WTC11 (cell line): ENCODE results near the gene DAG1.

ENCODE experiments used
- AFF4 ChIP-seq: sonication (generic); formaldehyde crosslinking; IDR thresholded peaks from 2 replicates; pipeline ENCODE4 v1.8.1; 2023; ENCODE audit warnings: mild to moderate bottlenecking, missing genetic modification reagents, borderline replicate concordance
- ATF1 ChIP-seq: sonication (generic); formaldehyde crosslinking; IDR thresholded peaks from 2 replicates; pipeline ENCODE4 v1.8.1; 2023; ENCODE audit warnings: mild to moderate bottlenecking, moderate library complexity, missing genetic modification reagents
- ATF3 ChIP-seq: sonication (generic); formaldehyde crosslinking; conservative IDR thresholded peaks from 2 replicates; pipeline ENCODE4 v1.8.1; 2022; ENCODE audit warnings: mild to moderate bottlenecking, missing genetic modification reagents
- CTCF ChIP-seq: fragments of 200-600 bp; IDR thresholded peaks from 2 replicates; pipeline ENCODE4 v1.8.0; 2022; ENCODE audit warnings: antibody characterized with exemption
- ESRRA ChIP-seq: sonication (generic); formaldehyde crosslinking; IDR thresholded peaks from 2 replicates; pipeline ENCODE4 v1.8.1; 2022; ENCODE audit warnings: mild to moderate bottlenecking, missing genetic modification reagents, borderline replicate concordance
- ETV6 ChIP-seq: sonication (generic); formaldehyde crosslinking; IDR thresholded peaks from 2 replicates; pipeline ENCODE4 v1.8.1; 2022; ENCODE audit warnings: mild to moderate bottlenecking, missing genetic modification reagents
- FOXP1 ChIP-seq: sonication (generic); formaldehyde crosslinking; IDR thresholded peaks from 2 replicates; pipeline ENCODE4 v1.8.0; 2022; ENCODE audit warnings: missing genetic modification reagents, mild to moderate bottlenecking, moderate library complexity, borderline replicate concordance
- GTF2I ChIP-seq: fragments of 250-450 bp; sonication (Bioruptor Pico); conservative IDR thresholded peaks from 2 replicates; pipeline ENCODE4 v1.4.0; 2021; ENCODE audit warnings: mild to moderate bottlenecking
- KAT7 ChIP-seq: sonication (generic); formaldehyde crosslinking; IDR thresholded peaks from 2 replicates; pipeline ENCODE4 v1.8.1; 2023; ENCODE audit warnings: missing genetic modification reagents, mild to moderate bottlenecking, borderline replicate concordance
- TCF7 ChIP-seq: sonication (generic); formaldehyde crosslinking; IDR thresholded peaks from 2 replicates; pipeline ENCODE4 v1.8.0; 2022; ENCODE audit warnings: mild to moderate bottlenecking, low read depth, missing genetic modification reagents, moderate library complexity
- ZNF263 ChIP-seq: sonication (generic); formaldehyde crosslinking; IDR thresholded peaks from 2 replicates; pipeline ENCODE4 v1.8.1; 2022; ENCODE audit warnings: low read depth, mild to moderate bottlenecking, moderate library complexity, missing genetic modification reagents
- TF ChIP-seq, protein P1 (sequence below): fragments of 250-450 bp; sonication (Bioruptor Pico); IDR thresholded peaks from 2 replicates; pipeline ENCODE4 v1.9.0; 2021; ENCODE audit warnings: mild to moderate bottlenecking
- TF ChIP-seq, protein P2 (sequence below): sonication (generic); formaldehyde crosslinking; IDR thresholded peaks from 2 replicates; pipeline ENCODE4 v1.8.0; 2022; ENCODE audit warnings: mild to moderate bottlenecking, missing genetic modification reagents

DNA sequence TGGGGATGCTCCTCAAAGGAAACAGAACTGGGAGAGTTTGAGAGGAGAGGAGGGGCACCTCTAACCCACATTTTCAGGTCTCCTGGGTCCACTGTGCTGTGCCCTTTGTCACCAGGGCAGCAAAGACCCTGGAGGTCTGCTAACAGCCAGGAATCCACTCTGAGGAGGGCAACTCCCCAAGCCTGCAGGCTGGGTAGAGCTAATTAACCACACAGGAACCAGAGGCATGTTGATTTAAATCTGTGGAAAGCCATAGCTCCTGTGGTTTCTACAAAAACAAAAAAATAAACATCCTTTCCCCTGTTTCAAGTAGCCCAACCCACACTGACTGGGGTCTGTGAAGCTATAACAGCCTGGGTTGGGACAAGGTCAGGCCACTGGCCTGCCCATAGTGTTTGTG is 82.0 kb downstream of the DAG1 start:
- TF ChIP-seq CTCF (no peak), AFF4 (CRISPR knock-in tag) (no peak), KAT7 (CRISPR knock-in tag) (no peak), ZNF263 (CRISPR knock-in tag) (no peak), ESRRA (CRISPR knock-in tag) (no peak), ETV6 (no peak), TCF7 (no peak), ATF1 (CRISPR knock-in tag) (no peak), GTF2I (CRISPR knock-in tag) (no peak), ATF3 (CRISPR knock-in tag) (no peak), FOXP1 (CRISPR knock-in tag) (no peak)
- TF ChIP-seq, protein P1, sequence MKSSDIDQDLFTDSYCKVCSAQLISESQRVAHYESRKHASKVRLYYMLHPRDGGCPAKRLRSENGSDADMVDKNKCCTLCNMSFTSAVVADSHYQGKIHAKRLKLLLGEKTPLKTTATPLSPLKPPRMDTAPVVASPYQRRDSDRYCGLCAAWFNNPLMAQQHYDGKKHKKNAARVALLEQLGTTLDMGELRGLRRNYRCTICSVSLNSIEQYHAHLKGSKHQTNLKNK (CRISPR knock-in tag), result no peak
- TF ChIP-seq, protein P2, sequence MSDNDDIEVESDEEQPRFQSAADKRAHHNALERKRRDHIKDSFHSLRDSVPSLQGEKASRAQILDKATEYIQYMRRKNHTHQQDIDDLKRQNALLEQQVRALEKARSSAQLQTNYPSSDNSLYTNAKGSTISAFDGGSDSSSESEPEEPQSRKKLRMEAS (CRISPR knock-in tag), result no peak
